ENCODE results near the gene KISS1R. TPM values are rescaled to one million over a fixed set of nuclear protein-coding genes. Genes with fewer than 3 reads are reported as not detected.

Gene KISS1R
- total and polyA plus RNA-seq, 2 of the 4 experiments (the other 2 are of a cell fraction) = not detected

GRCh38 chr19:952680-953444 lies 35.7 kb downstream of the KISS1R start:
- ChIA-PET POLR2A (ENCODE audit: unreplicated experiment) (no interaction called here), CTCF (no interaction called here)
- peak overlapping the region; percentile 18; the same call in 1 of the 2 replicates for H3K4me3 ChIP-seq (ENCODE audit: insufficient read depth, low read depth, low read length)

More at GRCh38 chr19:952680-953444, 35.7 kb downstream of the KISS1R start:
- ATAC-seq (ENCODE audit: low read depth) (peak; percentile 40), DNase-seq (no peak)
- dilution Hi-C loops (cut with HindIII; ENCODE audit: low sequenced_read_pairs, unreplicated experiment) = no loop called here
- intact Hi-C loops (cut with micrococcal nuclease) = no loop called here
- Histone ChIP-seq H3K4ac (ENCODE audit: low read depth, low read length) (peak overlapping the region; percentile 95), H2BK20ac (ENCODE audit: low read depth, low read length) (peak overlapping the region; percentile 59), H3K4me2 (ENCODE audit: low read depth, low read length) (peak overlapping the region; percentile 76), H3K14ac (replicated peaks; ENCODE audit: low read depth, low read length) (peak overlapping the region; percentile 66), H2AK5ac (ENCODE audit: low read depth, low read length) (peak overlapping the region; percentile 93), H3K9me3 (ENCODE audit: control insufficient read depth, insufficient read depth, low read length) (no peaks in the 10 kb centered on the region), H2AK9ac (replicated peaks; ENCODE audit: low read depth, low read length, poor library complexity) (peak overlapping the region; percentile 98), H3K9ac (ENCODE audit: low read depth, low read length) (peak overlapping the region; percentile 37; the same call in 1 of the 2 replicates), H3K36me3 (ENCODE audit: control insufficient read depth, insufficient read depth, low read length) (peaks cover 9% of the 10 kb centered on the region; the same call in 1 of the 2 replicates), H3K56ac (ENCODE audit: extremely low read depth, insufficient read depth, low read length) (0 out of 2 replicates have a peak overlapping the region, but pooled peaks have one; percentile 22), H4K91ac (ENCODE audit: insufficient read depth, low read depth, low read length) (peak overlapping the region; percentile 79), H3K18ac (ENCODE audit: low read depth, low read length) (peak overlapping the region; percentile 5), H2BK5ac (ENCODE audit: low read depth, low read length, poor library complexity, severe bottlenecking) (peak overlapping the region; percentile 93), H3K79me1 (ENCODE audit: low read depth in 1 of 2, low read length in 2 of 2) (peaks cover 34 to 77% of the 10 kb centered on the region in 2 experiments), H4K5ac (ENCODE audit: low read depth, low read length) (peak overlapping the region; percentile 38), H3K23ac (ENCODE audit: low read depth, low read length) (peak overlapping the region; percentile 8), H2BK120ac (ENCODE audit: low read depth, low read length) (peak overlapping the region; percentile 56), H4K20me1 (ENCODE audit: insufficient read depth, low read length) (peaks cover 44% of the 10 kb centered on the region), H2AFZ (replicated peaks; ENCODE audit: low read length, poor library complexity) (peak overlapping the region; percentile 69), H2BK15ac (ENCODE audit: low read depth, low read length) (no peak overlapping the region), H3K27me3 (ENCODE audit: control insufficient read depth, insufficient read depth, low read length) (no peaks in the 10 kb centered on the region), H3K27ac (ENCODE audit: insufficient read depth, low read length) (peak overlapping the region; percentile 78), H4K8ac (ENCODE audit: low read depth in 2 of 2, low read length in 2 of 2) (peak overlapping the region; percentile 43 to 93), H3K4me1 (ENCODE audit: control insufficient read depth, insufficient read depth, low read length) (peaks cover 36% of the 10 kb centered on the region), H3K9me1 (ENCODE audit: insufficient read depth, low read length) (peaks cover 8% of the 10 kb centered on the region)
- no peak for TF ChIP-seq MAFK (IDR thresholded peaks at IDR 0.05; ENCODE audit: low read depth, low read length)
- no peak for TF ChIP-seq USF2 (IDR thresholded peaks at IDR 0.05; ENCODE audit: low read depth, low read length)
- no peak for TF ChIP-seq BHLHE40 (IDR thresholded peaks at IDR 0.05; ENCODE audit: low read depth, low read length)
- no peak for TF ChIP-seq POLR2A (IDR thresholded peaks at IDR 0.05; ENCODE audit: low read depth, low read length)
- TF ChIP-seq SMC3 (IDR thresholded peaks at IDR 0.05; ENCODE audit: low read depth, low read length) = no peak
- TF ChIP-seq NFE2L2 (IDR thresholded peaks at IDR 0.05; ENCODE audit: low read depth, low read length) = no peak
- no peak for TF ChIP-seq CHD1 (IDR thresholded peaks at IDR 0.05; ENCODE audit: low read depth, low read length)
- TF ChIP-seq CEBPB (IDR thresholded peaks at IDR 0.05; ENCODE audit: low read depth, low read length) = peak; percentile 22; the same call in 1 of the 2 replicates
- TF ChIP-seq ELK1 (IDR thresholded peaks at IDR 0.05; ENCODE audit: borderline replicate concordance, low read depth, low read length) = no peak
- peak; percentile 42; the same call in 1 of the 2 replicates for TF ChIP-seq MAZ (IDR thresholded peaks at IDR 0.05; ENCODE audit: borderline replicate concordance, low read depth, low read length)
- no peak for TF ChIP-seq RCOR1 (IDR thresholded peaks at IDR 0.05; ENCODE audit: insufficient replicate concordance, low read length)
- in situ Hi-C loops (cut with MboI; ENCODE audit: low sequenced_read_pairs) = no loop called here
- BruUV-seq (replicated peaks) = no TSS peak
- no CpG with 5 or more reads among the region's 21 CpGs for WGBS, 2 experiments (ENCODE audit: extremely low coverage in 2 of 2, insufficient read length in 1 of 2)

Measured in IMR-90 (cell line).